MCF 10A (cell line): ENCODE measurements around the gene PRPF38A. TPM values are rescaled to one million over a fixed set of nuclear protein-coding genes. Genes with fewer than 3 reads are reported as not detected.

ENCODE experiments used
- BruUV-seq: library from RNA; stranded (reverse); fragments of 400-500 nt; replicated peaks from 2 replicates; lab custom pipeline; 2021; lab: Mats Ljungman, UMichigan
- CTCF ChIA-PET: fragments of 300-600 bp; sonication (Branson Sonifier 250); formaldehyde crosslinking; extraction: SDS; loops from one replicate; lab custom pipeline; 2021; ENCODE audit warnings: antibody characterized with exemption, inconsistent platforms; lab: Yijun Ruan, JAX
- POLR2A ChIA-PET: fragments of 300-600, 350-650 bp; sonication (Branson Sonifier 250); formaldehyde crosslinking; extraction: SDS; loops from one replicate; lab custom pipeline; 2020; ENCODE audit warnings: antibody characterized with exemption, inconsistent platforms; lab: Yijun Ruan, JAX
- DNase-seq: peaks from one replicate; pipeline ENCODE4 v3.0.0-alpha.2; 2018; ENCODE audit not compliant: unreplicated experiment
- H3K27ac Mint-ChIP-seq: one replicate; pipeline ENCODE4 v1.8.0; 2022; ENCODE audit warnings: mild to moderate bottlenecking, low read depth, mixed read lengths; ENCODE audit not compliant: unreplicated experiment
- H3K27me3 Mint-ChIP-seq: one replicate; pipeline ENCODE4 v1.8.0; 2022; ENCODE audit warnings: mixed read lengths; ENCODE audit not compliant: insufficient read depth, unreplicated experiment
- H3K36me3 Mint-ChIP-seq: one replicate; pipeline ENCODE4 v1.8.0; 2022; ENCODE audit warnings: mild to moderate bottlenecking, moderate library complexity, mixed read lengths; ENCODE audit not compliant: insufficient read depth, unreplicated experiment
- H3K4me1 Mint-ChIP-seq: one replicate; pipeline ENCODE4 v1.8.0; 2022; ENCODE audit warnings: mixed read lengths; ENCODE audit not compliant: insufficient read depth, unreplicated experiment
- H3K4me3 Mint-ChIP-seq: one replicate; pipeline ENCODE4 v1.8.0; 2022; ENCODE audit warnings: mild to moderate bottlenecking, moderate library complexity, mixed read lengths; ENCODE audit not compliant: unreplicated experiment
- H3K9me3 Mint-ChIP-seq: one replicate; pipeline ENCODE4 v1.8.0; 2022; ENCODE audit warnings: mixed read lengths; ENCODE audit not compliant: unreplicated experiment
- intact Hi-C: fragments of 100-400 bp; cut with micrococcal nuclease; formaldehyde crosslinking; loops from 2 replicates; pipeline ENCODE4 v1.14.1; 2022
- total RNA-seq: library from RNA; stranded (reverse); gene quantifications from 2 replicates; pipeline ENCODE4 v1.2.3, GENCODE V29; 2022
- TF ChIP-seq, protein P1 (sequence below): fragments of 200-600 bp; IDR thresholded peaks from one replicate; pipeline ENCODE4 v1.8.0; 2022; ENCODE audit warnings: antibody characterized with exemption, mild to moderate bottlenecking; ENCODE audit not compliant: unreplicated experiment

The PRPF38A gene
- total RNA-seq, 1 experiment from 2014 or later: 63.8 TPM

DNA sequence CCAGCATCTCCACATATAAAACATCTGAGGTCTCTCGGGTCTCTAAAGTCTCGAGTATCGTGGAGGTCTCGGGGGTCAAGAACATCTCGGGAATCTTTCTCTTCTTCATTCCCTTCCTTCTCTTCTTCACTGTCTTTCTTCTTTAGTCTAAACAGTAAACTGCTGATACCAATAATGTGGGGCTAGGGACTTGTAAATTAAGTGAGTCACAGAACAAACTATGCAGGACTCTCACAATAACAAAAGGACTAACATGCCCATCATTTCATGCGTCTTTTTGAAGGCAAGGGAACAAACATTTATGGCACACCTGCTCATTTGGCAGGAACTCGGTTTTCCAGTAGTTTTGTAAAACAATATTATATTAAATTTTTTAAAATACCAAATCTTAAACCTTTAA lies 32.4 kb downstream of the PRPF38A start:
- intact Hi-C loops: loop anchor here (10.0 kb wide), 1 partner anchor 248 kb away; no protein-coding TSS in a partner anchor
- Mint-ChIP-seq H3K27me3 (no peaks in the 10 kb centered on the region), H3K4me1 (no peaks in the 10 kb centered on the region), H3K4me3 (no peak overlapping the region), H3K36me3 (peaks cover 99% of the 10 kb centered on the region), H3K9me3 (no peaks in the 10 kb centered on the region), H3K27ac (no peak overlapping the region)
- BruUV-seq: no TSS peak
- TF ChIP-seq, protein P1, sequence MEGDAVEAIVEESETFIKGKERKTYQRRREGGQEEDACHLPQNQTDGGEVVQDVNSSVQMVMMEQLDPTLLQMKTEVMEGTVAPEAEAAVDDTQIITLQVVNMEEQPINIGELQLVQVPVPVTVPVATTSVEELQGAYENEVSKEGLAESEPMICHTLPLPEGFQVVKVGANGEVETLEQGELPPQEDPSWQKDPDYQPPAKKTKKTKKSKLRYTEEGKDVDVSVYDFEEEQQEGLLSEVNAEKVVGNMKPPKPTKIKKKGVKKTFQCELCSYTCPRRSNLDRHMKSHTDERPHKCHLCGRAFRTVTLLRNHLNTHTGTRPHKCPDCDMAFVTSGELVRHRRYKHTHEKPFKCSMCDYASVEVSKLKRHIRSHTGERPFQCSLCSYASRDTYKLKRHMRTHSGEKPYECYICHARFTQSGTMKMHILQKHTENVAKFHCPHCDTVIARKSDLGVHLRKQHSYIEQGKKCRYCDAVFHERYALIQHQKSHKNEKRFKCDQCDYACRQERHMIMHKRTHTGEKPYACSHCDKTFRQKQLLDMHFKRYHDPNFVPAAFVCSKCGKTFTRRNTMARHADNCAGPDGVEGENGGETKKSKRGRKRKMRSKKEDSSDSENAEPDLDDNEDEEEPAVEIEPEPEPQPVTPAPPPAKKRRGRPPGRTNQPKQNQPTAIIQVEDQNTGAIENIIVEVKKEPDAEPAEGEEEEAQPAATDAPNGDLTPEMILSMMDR: no peak
- no peak for DNase-seq
- ChIA-PET CTCF (no interaction called here), POLR2A (no interaction called here)

DNA sequence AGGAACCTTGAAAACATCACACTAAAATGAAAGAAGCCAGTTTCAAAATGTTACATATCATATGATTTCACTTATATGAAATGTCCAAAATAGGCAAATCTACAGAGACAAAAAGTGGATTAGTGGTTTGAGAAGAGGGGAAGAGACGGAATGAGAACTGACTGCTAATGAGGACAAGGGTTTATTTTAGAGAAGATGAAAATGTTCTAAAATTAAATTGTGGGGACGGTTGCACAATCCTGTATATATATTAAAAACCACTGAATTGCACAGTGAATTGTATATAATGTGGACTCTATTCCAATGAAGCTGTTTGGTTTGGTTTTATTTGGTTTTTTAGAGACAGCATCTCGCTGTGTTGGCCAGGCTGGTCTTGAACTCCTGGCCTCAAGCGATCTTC lies 35.6 kb downstream of the PRPF38A start:
- Mint-ChIP-seq H3K4me3 (no peak overlapping the region), H3K27me3 (no peaks in the 10 kb centered on the region), H3K4me1 (no peaks in the 10 kb centered on the region), H3K36me3 (peaks cover 98% of the 10 kb centered on the region), H3K27ac (no peak overlapping the region), H3K9me3 (no peaks in the 10 kb centered on the region)
- CTCF ChIA-PET: interaction anchor here (0.6 to 1.3 kb wide), 2 partner anchors 26 to 246 kb away, joined by 3 read pairs; no protein-coding TSS in a partner anchor
- BruUV-seq: no TSS peak
- no peak for DNase-seq
- TF ChIP-seq, protein P1: no peak
- POLR2A ChIA-PET: interaction anchor here (1.3 kb wide), 1 partner anchor 9 kb away, joined by 4 read pairs; no protein-coding TSS in a partner anchor
- intact Hi-C loops: loop anchor here (10.0 kb wide), 1 partner anchor 245 kb away; no protein-coding TSS in a partner anchor

DNA sequence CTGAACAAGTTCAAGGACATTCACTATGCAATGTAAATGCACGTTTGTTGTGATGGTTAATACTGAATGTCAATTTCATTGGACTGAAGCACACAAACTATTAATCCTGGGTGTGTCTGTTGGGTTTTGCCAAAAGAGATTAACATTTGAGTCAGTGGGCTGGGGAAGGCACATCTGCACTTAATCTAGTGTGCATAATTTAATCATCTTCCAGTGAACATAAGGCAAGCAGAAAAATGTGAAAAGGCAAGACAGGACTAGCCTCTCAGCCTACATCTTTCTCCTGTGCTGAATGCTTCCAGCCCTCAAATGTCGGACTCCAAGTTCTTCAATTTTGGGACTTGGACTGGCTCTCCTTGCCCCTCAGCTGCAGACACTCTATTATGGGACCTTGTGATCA lies 40.1 kb downstream of the PRPF38A start:
- peaks cover 87% of the 10 kb centered on the region for H3K36me3 Mint-ChIP-seq
- H3K9me3 Mint-ChIP-seq: no peaks in the 10 kb centered on the region
- no peak overlapping the region for H3K27ac Mint-ChIP-seq
- no TSS peak for BruUV-seq
- no peak overlapping the region for H3K4me3 Mint-ChIP-seq
- TF ChIP-seq, protein P1: no peak
- DNase-seq: no peak
- H3K27me3 Mint-ChIP-seq: no peaks in the 10 kb centered on the region
- H3K4me1 Mint-ChIP-seq: no peaks in the 10 kb centered on the region
- ChIA-PET CTCF (interaction anchor here (0.6 kb wide), 1 partner anchor 207 kb away, joined by 3 read pairs; no protein-coding TSS in a partner anchor), POLR2A (interaction anchor here (1.4 to 1.9 kb wide), 2 partner anchors 11 to 20 kb away, joined by 5 read pairs; no protein-coding TSS in a partner anchor)
- intact Hi-C loops: no loop called here

GRCh38 chr1:52454127-52454526 lies 49.7 kb downstream of the PRPF38A start:
- intact Hi-C loops: no loop called here
- no peaks in the 10 kb centered on the region for H3K9me3 Mint-ChIP-seq
- POLR2A ChIA-PET: no interaction called here
- peaks cover 81% of the 10 kb centered on the region for H3K36me3 Mint-ChIP-seq
- no peaks in the 10 kb centered on the region for H3K4me1 Mint-ChIP-seq
- no peak overlapping the region for H3K4me3 Mint-ChIP-seq
- BruUV-seq: no TSS peak
- no peak for DNase-seq
- CTCF ChIA-PET: no interaction called here
- H3K27me3 Mint-ChIP-seq: no peaks in the 10 kb centered on the region
- TF ChIP-seq, protein P1: no peak
- H3K27ac Mint-ChIP-seq: no peak overlapping the region
